K562 (cell line): Measurements from ENCODE around the gene TRRAP.

Experiments
- MXI1 ChIP-seq: IDR thresholded peaks from 2 replicates; pipeline ENCODE4 v1.6.1; 2011; ENCODE audit warnings: low read depth, mild to moderate bottlenecking, improper control_type of control experiment, low read length
- TAF1 ChIP-seq: IDR thresholded peaks from 2 replicates; pipeline ENCODE4 v1.6.1; 2011; ENCODE audit warnings: mild to moderate bottlenecking, low read length, moderate library complexity; ENCODE audit not compliant: insufficient read depth, control insufficient read depth, severe bottlenecking; ENCODE audit errors: extremely low read depth

DNA sequence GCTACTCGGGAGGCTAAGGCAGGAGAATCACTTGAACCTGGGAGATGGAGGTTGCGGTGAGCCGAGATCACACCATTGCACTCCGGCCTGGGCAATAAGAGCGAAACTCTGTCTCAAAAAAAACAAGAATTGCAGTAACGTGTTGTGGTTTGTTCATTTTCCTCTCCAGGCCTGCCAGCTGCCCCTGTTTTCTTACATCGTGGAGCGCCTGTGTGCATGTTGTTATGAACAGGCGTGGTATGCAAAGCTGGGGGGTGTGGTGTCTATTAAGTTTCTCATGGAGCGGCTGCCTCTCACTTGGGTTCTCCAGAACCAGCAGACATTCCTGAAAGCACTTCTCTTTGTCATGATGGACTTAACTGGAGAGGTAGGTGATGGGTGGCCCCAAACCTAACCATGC, 52.1 kb downstream of the TRRAP start:
- TF ChIP-seq TAF1 (no peak), MXI1 (no peak)
